Brain microvascular endothelial cell (primary cell): ENCODE measurements around the gene EXOC1L.
A peak's percentile ranks its signal among the peaks of the same experiment; 100 is the strongest.

Source experiments
- DNase-seq: peaks from one replicate; pipeline ENCODE4 v3.0.0-alpha.2; 2020
- H3K27ac ChIP-seq: fragments of 250-450 bp; sonication (Bioruptor Pico); 2 replicates; pipeline ENCODE4 v1.5.1; 2020; ENCODE audit warnings: mild to moderate bottlenecking, moderate library complexity
- H3K27me3 ChIP-seq: fragments of 250-450 bp; sonication (Bioruptor Pico); replicated peaks from 2 replicates; pipeline ENCODE4 v1.5.1; 2020; ENCODE audit warnings: mild to moderate bottlenecking
- H3K36me3 ChIP-seq: fragments of 250-450 bp; sonication (Bioruptor Pico); replicated peaks from 2 replicates; pipeline ENCODE4 v1.5.1; 2020; ENCODE audit warnings: mild to moderate bottlenecking
- H3K4me3 ChIP-seq: 2 replicates; pipeline ENCODE4 v1.5.1; 2011; ENCODE audit warnings: low read depth, mild to moderate bottlenecking, control low read depth, low read length, moderate library complexity
- in situ Hi-C: cut with HindIII; loops from 2 replicates; pipeline ENCODE4 v1.10.0; 2017; ENCODE audit warnings: low sequenced_read_pairs, low pct_ligation_motif_present
- TF ChIP-seq, protein P1 (sequence below): IDR thresholded peaks from 2 replicates; pipeline ENCODE4 v1.5.1; 2011; ENCODE audit warnings: low read depth, mild to moderate bottlenecking, moderate library complexity, low read length, control low read depth, inconsistent platforms; ENCODE audit errors: missing control alignments

Gene EXOC1L

DNA sequence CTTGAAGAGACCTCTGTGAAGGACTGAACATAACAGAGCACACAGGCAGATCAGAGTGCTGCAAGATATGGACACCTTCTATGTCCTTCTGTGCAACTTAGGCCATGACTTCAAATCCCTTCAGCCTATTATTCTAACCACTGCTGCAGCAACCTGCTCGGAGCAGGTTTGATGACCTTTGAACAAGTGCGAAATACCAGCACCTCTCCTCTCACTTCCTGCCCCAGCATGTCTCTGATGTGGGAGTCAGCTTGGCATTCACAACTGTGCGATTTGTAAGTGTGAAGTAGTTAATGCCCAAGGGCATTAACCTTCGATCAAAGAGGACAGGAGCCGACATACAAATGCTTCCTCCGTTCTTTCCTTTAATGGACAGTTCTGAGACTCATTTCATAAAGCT, 32.3 kb downstream of the EXOC1L start:
- no peak overlapping the region for H3K4me3 ChIP-seq
- DNase-seq: no peak
- H3K27ac ChIP-seq: no peak overlapping the region
- TF ChIP-seq, protein P1, sequence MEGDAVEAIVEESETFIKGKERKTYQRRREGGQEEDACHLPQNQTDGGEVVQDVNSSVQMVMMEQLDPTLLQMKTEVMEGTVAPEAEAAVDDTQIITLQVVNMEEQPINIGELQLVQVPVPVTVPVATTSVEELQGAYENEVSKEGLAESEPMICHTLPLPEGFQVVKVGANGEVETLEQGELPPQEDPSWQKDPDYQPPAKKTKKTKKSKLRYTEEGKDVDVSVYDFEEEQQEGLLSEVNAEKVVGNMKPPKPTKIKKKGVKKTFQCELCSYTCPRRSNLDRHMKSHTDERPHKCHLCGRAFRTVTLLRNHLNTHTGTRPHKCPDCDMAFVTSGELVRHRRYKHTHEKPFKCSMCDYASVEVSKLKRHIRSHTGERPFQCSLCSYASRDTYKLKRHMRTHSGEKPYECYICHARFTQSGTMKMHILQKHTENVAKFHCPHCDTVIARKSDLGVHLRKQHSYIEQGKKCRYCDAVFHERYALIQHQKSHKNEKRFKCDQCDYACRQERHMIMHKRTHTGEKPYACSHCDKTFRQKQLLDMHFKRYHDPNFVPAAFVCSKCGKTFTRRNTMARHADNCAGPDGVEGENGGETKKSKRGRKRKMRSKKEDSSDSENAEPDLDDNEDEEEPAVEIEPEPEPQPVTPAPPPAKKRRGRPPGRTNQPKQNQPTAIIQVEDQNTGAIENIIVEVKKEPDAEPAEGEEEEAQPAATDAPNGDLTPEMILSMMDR: no peak
- no peaks in the 10 kb centered on the region for H3K27me3 ChIP-seq
- in situ Hi-C loops: no loop called here
- no peaks in the 10 kb centered on the region for H3K36me3 ChIP-seq

- in situ Hi-C loops: no loop called here
- Histone ChIP-seq H3K27ac (peak within 1 kb of the TSS; percentile 58), H3K27me3 (no peaks in the 10 kb centered on the region), H3K36me3 (no peaks in the 10 kb centered on the region), H3K4me3 (peak within 1 kb of the TSS; percentile 90)
- DNase-seq: peak; percentile 97
- TF ChIP-seq, protein P1: no peak
Measured at GRCh38 chr4:55853484-55854046, 34.0 kb downstream of the EXOC1L start, which contains the start of gene EXOC1. TSS of gene EXOC1 (plus strand) at chr4:55853648. CDS start at chr4:55858324, 4,676 bp downstream.

- peak; percentile 7 for DNase-seq
- TF ChIP-seq, protein P1: no peak
- no peaks in the 10 kb centered on the region for H3K27me3 ChIP-seq
- peak overlapping the region; percentile 90 for H3K4me3 ChIP-seq
- H3K27ac ChIP-seq: no peak overlapping the region
- in situ Hi-C loops: no loop called here
- no peaks in the 10 kb centered on the region for H3K36me3 ChIP-seq
Measured at GRCh38 chr4:55854129-55854528, 34.5 kb downstream of the EXOC1L start.

GRCh38 chr4:55857586-55857985, 38.0 kb downstream of the EXOC1L start:
- in situ Hi-C loops: no loop called here
- Histone ChIP-seq H3K27ac (no peak overlapping the region), H3K27me3 (no peaks in the 10 kb centered on the region), H3K4me3 (no peak overlapping the region), H3K36me3 (no peaks in the 10 kb centered on the region)
- TF ChIP-seq, protein P1: no peak
- DNase-seq: no peak

DNA sequence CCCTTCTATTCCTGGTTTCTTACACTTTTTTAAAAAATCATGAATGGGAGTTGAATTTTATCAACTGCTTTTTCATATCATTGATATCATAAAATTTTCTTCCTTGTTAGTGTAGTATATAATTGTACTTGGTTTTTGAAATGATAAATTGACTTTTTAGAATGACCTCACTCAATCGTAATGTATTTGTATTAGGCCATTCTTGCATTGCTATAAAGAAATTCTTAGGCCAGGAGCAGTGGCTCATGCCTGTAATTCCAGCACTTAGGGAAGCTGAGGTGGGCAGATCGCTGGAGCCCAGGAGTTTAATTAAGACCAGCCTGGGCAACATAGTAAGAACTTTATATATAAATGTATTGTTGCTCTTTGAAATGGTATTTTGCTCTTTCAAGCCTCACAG, 40.1 kb downstream of the EXOC1L start:
- no peak for DNase-seq
- Histone ChIP-seq H3K27me3 (no peaks in the 10 kb centered on the region), H3K4me3 (no peak overlapping the region), H3K27ac (no peak overlapping the region), H3K36me3 (no peaks in the 10 kb centered on the region)
- in situ Hi-C loops: no loop called here
- TF ChIP-seq, protein P1: no peak
